NCI-H2029 treated with DMSO at 0.1 percent for 48 hours (cell line): ENCODE measurements around the gene DNMT1.
"Not testable (repeated sequence)": the region's sequence is repeated elsewhere in the genome, so short reads cannot be mapped to it uniquely, and the experiment has no call there.

Experiments
- DNase-seq: peaks from one replicate; lab custom pipeline; 2025; lab: John Stamatoyannopoulos, UW

Gene DNMT1

GRCh38 chr19:10183926-10184325, 10.8 kb downstream of the DNMT1 start:
- no peak for DNase-seq

- DNase-seq, result no peak
Measured at GRCh38 chr19:10182847-10183246, 11.9 kb downstream of the DNMT1 start.

- no peak for DNase-seq
Measured at GRCh38 chr19:10182076-10182475, 12.7 kb downstream of the DNMT1 start.

GRCh38 chr19:10180459-10180858, 14.3 kb downstream of the DNMT1 start:
- DNase-seq, result no peak

GRCh38 chr19:10180024-10180423, 14.7 kb downstream of the DNMT1 start:
- DNase-seq, result not testable (repeated sequence)

- no peak for DNase-seq
Measured at GRCh38 chr19:10173527-10173926, 21.2 kb downstream of the DNMT1 start.

- DNase-seq, result no peak
Measured at GRCh38 chr19:10168386-10168948, 26.3 kb downstream of the DNMT1 start.

GRCh38 chr19:10167459-10167858, 27.3 kb downstream of the DNMT1 start:
- DNase-seq, result no peak

GRCh38 chr19:10166501-10166900, 28.3 kb downstream of the DNMT1 start:
- not testable (repeated sequence) for DNase-seq

GRCh38 chr19:10166046-10166445, 28.7 kb downstream of the DNMT1 start:
- no peak for DNase-seq

- DNase-seq, result no peak
Measured at GRCh38 chr19:10163536-10163935, 31.2 kb downstream of the DNMT1 start.

- no peak for DNase-seq
Measured at GRCh38 chr19:10159610-10160009, 35.1 kb downstream of the DNMT1 start.

GRCh38 chr19:10158485-10158884, 36.3 kb downstream of the DNMT1 start:
- DNase-seq, result no peak

- no peak for DNase-seq
Measured at GRCh38 chr19:10158071-10158470, 36.7 kb downstream of the DNMT1 start.

GRCh38 chr19:10155839-10156238, 38.9 kb downstream of the DNMT1 start:
- DNase-seq, result no peak

GRCh38 chr19:10152100-10152499, 42.7 kb downstream of the DNMT1 start:
- no peak for DNase-seq

- no peak for DNase-seq
Measured at GRCh38 chr19:10151521-10151920, 43.2 kb downstream of the DNMT1 start.

- no peak for DNase-seq
Measured at GRCh38 chr19:10149427-10149826, 45.3 kb downstream of the DNMT1 start.

GRCh38 chr19:10146142-10146541, 48.6 kb downstream of the DNMT1 start:
- no peak for DNase-seq

- no peak for DNase-seq
Measured at GRCh38 chr19:10145031-10145430, 49.7 kb downstream of the DNMT1 start.

GRCh38 chr19:10144361-10144760, 50.4 kb downstream of the DNMT1 start:
- no peak for DNase-seq

GRCh38 chr19:10143681-10144080, 51.1 kb downstream of the DNMT1 start:
- DNase-seq, result no peak

- DNase-seq, result no peak
Measured at GRCh38 chr19:10142701-10143375, 51.9 kb downstream of the DNMT1 start.

- DNase-seq, result no peak
Measured at GRCh38 chr19:10141973-10142372, 52.8 kb downstream of the DNMT1 start.
